ENCODE data around the gene GHDC.

DNA sequence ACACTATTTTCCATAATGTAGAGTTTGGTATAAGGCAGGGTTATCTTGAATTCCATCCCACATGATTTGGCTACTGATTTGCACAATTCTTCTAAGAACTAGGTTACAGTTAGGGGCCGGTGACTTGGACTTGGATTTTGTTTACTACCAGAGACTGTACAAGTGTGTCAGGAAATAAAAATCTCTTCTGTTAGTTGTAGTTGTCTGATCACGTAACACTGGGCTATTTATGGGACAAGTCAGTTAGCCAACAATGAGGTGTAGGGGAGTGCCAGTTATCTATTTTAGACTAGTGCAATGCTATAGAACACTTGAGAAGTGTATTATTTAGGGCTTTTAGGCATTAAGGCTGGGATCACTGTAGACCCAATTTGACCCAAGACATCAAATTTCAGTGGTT lies 39.7 kb upstream of the GHDC start:
- TF ChIP-seq SRF (IDR thresholded peaks at IDR 0.05; ENCODE audit: low read depth, low read length) (no peak), SIN3A (conservative IDR thresholded peaks at IDR 0.05 in 1 of 2, IDR thresholded peaks at IDR 0.05 in 1 of 2; ENCODE audit: low read depth in 1 of 2, low read length in 2 of 2) (no peak), HDAC6 (IDR thresholded peaks at IDR 0.05; ENCODE audit: low read depth, low read length) (no peak), CTCF (IDR thresholded peaks at IDR 0.05; ENCODE audit: control extremely low read depth in 1 of 3, insufficient read depth in 1 of 3, low read depth in 1 of 3, low read length in 3 of 3) (no peak), JUND (IDR thresholded peaks at IDR 0.05; ENCODE audit: low read length) (no peak), POLR2A (IDR thresholded peaks at IDR 0.05; ENCODE audit: control extremely low read depth in 1 of 2, low read depth in 2 of 2, low read length in 2 of 2) (no peak), EP300 (IDR thresholded peaks at IDR 0.05; ENCODE audit: borderline replicate concordance in 1 of 2, low read depth in 2 of 2, low read length in 2 of 2) (no peak), POLR2AphosphoS5 (IDR thresholded peaks at IDR 0.05; ENCODE audit: low read depth, low read length) (no peak), SIX5 (IDR thresholded peaks at IDR 0.05; ENCODE audit: low read depth, low read length) (no peak), SAP30 (IDR thresholded peaks at IDR 0.05; ENCODE audit: insufficient read depth, insufficient replicate concordance, low read length) (no peak), EZH2 (IDR thresholded peaks at IDR 0.05; ENCODE audit: low read depth, low read length, severe bottlenecking) (no peak)
